Neural cell (in vitro differentiated cells): Measurements from ENCODE around the gene LLGL2. TPM values are rescaled to one million over a fixed set of nuclear protein-coding genes. Genes with fewer than 3 reads are reported as not detected.

Experiments
- H2AFZ ChIP-seq: fragments of 200-600, 300-800 bp; sonication (generic), shearing (Covaris generic); 2 replicates; pipeline ENCODE4 v1.6.0; 2014; ENCODE audit warnings: low read depth, mild to moderate bottlenecking, antibody characterized with exemption, low read length, moderate library complexity
- H3F3A ChIP-seq: fragments of 200-600 bp; shearing (Covaris generic); 2 replicates; pipeline ENCODE4 v1.6.1; 2016; ENCODE audit warnings: mild to moderate bottlenecking, moderate library complexity, mixed read lengths, antibody characterized with exemption, low read length; ENCODE audit not compliant: insufficient read depth, poor library complexity, severe bottlenecking
- H3K27ac ChIP-seq: fragments of 200-600, 300-800 bp; sonication (generic), shearing (Covaris generic); 2 replicates; pipeline ENCODE4 v1.5.1; 2014; ENCODE audit warnings: mild to moderate bottlenecking, low read length, moderate library complexity
- H3K27me3 ChIP-seq: fragments of 300-800, 200-600 bp; sonication (generic), shearing (Covaris generic); 2 replicates; pipeline ENCODE4 v1.6.0; 2014; ENCODE audit warnings: mild to moderate bottlenecking, low read depth, low read length, moderate library complexity; ENCODE audit not compliant: insufficient read depth
- H3K36me3 ChIP-seq: fragments of 300-800, 200-600 bp; sonication (generic), shearing (Covaris generic); 2 replicates; pipeline ENCODE4 v1.5.1; 2014; ENCODE audit warnings: mild to moderate bottlenecking, antibody characterized with exemption, low read length, moderate library complexity; ENCODE audit not compliant: insufficient read depth
- H3K4me2 ChIP-seq: fragments of 300-800, 200-600 bp; sonication (generic), shearing (Covaris generic); 2 replicates; pipeline ENCODE4 v1.6.0; 2014; ENCODE audit warnings: mild to moderate bottlenecking, low read length
- H3K4me3 ChIP-seq: fragments of 300-800, 200-600 bp; sonication (generic), shearing (Covaris generic); 2 replicates; pipeline ENCODE4 v1.5.1; 2014; ENCODE audit warnings: mild to moderate bottlenecking, low read length, moderate library complexity
- H3K79me2 ChIP-seq: fragments of 200-600 bp; shearing (Covaris generic); replicated peaks from 2 replicates; pipeline ENCODE4 v1.6.0; 2014; ENCODE audit warnings: mild to moderate bottlenecking, low read length, moderate library complexity; ENCODE audit not compliant: insufficient read depth
- H3K9ac ChIP-seq: fragments of 300-800, 200-600 bp; sonication (generic), shearing (Covaris generic); 2 replicates; pipeline ENCODE4 v1.6.1; 2016; ENCODE audit warnings: mild to moderate bottlenecking, low read length, mixed read lengths
- H3K9me2 ChIP-seq: fragments of 200-600 bp; shearing (Covaris generic); 2 replicates; pipeline ENCODE4 v1.6.1; 2016; ENCODE audit warnings: mild to moderate bottlenecking, low read length, mixed read lengths; ENCODE audit not compliant: insufficient read depth
- H3K9me3 ChIP-seq: fragments of 200-600, 300-800 bp; sonication (generic), shearing (Covaris generic); 2 replicates; pipeline ENCODE4 v1.6.1; 2016; ENCODE audit warnings: mild to moderate bottlenecking, mixed run types, low read length, moderate library complexity, mixed read lengths
- H4K20me1 ChIP-seq: fragments of 200-600 bp; shearing (Covaris generic); 2 replicates; pipeline ENCODE4 v1.6.1; 2016; ENCODE audit warnings: mild to moderate bottlenecking, mixed run types; ENCODE audit not compliant: insufficient read depth
- CTCF ChIP-seq: fragments of 450-650 bp; IDR thresholded peaks from 2 replicates; pipeline ENCODE4 v1.5.1; 2014; ENCODE audit warnings: antibody characterized with exemption, mild to moderate bottlenecking, moderate library complexity; ENCODE audit not compliant: poor library complexity, severe bottlenecking
- EP300 ChIP-seq: fragments of 450-650 bp; conservative IDR thresholded peaks from 2 replicates; pipeline ENCODE4 v1.6.1; 2014; ENCODE audit warnings: antibody characterized with exemption, mild to moderate bottlenecking, moderate library complexity; ENCODE audit not compliant: poor library complexity, severe bottlenecking
- EZH2 ChIP-seq: fragments of 200-600, 300-800 bp; shearing (Covaris generic), sonication (generic); IDR thresholded peaks from 2 replicates; pipeline ENCODE4 v1.6.1; 2014; ENCODE audit warnings: antibody characterized with exemption, low read length, borderline replicate concordance, mild to moderate bottlenecking; ENCODE audit not compliant: insufficient read depth, poor library complexity, severe bottlenecking
- MXI1 ChIP-seq: fragments of 450-650 bp; conservative IDR thresholded peaks from 2 replicates; pipeline ENCODE4 v1.6.1; 2014; ENCODE audit warnings: antibody characterized with exemption, mild to moderate bottlenecking; ENCODE audit not compliant: poor library complexity, severe bottlenecking
- POLR2AphosphoS5 ChIP-seq: IDR thresholded peaks from 2 replicates; pipeline ENCODE4 v1.6.1; 2012
- RAD21 ChIP-seq: fragments of 450-650 bp; conservative IDR thresholded peaks from 2 replicates; pipeline ENCODE4 v1.6.1; 2014; ENCODE audit warnings: antibody characterized with exemption, mild to moderate bottlenecking, moderate library complexity
- SMC3 ChIP-seq: fragments of 450-650 bp; conservative IDR thresholded peaks from 2 replicates; pipeline ENCODE4 v1.6.1; 2014; ENCODE audit warnings: antibody characterized with exemption, mild to moderate bottlenecking, moderate library complexity; ENCODE audit not compliant: poor library complexity
- TAF1 ChIP-seq: IDR thresholded peaks from 2 replicates; pipeline ENCODE4 v1.6.1; 2012; ENCODE audit warnings: low read depth
- polyA plus RNA-seq: library from polyadenylated mRNA; depleted of rRNA; stranded (reverse); fragments of >200 nt; gene quantifications from 2 replicates; pipeline ENCODE4 v1.2.3, GENCODE V29; 2014
- TF ChIP-seq, protein P1 (sequence below): IDR thresholded peaks from 2 replicates; pipeline ENCODE4 v1.6.1; 2012; ENCODE audit warnings: borderline replicate concordance

LLGL2 gene
- polyA plus RNA-seq, 1 donor from 2014 or later: 0.95 TPM

DNA sequence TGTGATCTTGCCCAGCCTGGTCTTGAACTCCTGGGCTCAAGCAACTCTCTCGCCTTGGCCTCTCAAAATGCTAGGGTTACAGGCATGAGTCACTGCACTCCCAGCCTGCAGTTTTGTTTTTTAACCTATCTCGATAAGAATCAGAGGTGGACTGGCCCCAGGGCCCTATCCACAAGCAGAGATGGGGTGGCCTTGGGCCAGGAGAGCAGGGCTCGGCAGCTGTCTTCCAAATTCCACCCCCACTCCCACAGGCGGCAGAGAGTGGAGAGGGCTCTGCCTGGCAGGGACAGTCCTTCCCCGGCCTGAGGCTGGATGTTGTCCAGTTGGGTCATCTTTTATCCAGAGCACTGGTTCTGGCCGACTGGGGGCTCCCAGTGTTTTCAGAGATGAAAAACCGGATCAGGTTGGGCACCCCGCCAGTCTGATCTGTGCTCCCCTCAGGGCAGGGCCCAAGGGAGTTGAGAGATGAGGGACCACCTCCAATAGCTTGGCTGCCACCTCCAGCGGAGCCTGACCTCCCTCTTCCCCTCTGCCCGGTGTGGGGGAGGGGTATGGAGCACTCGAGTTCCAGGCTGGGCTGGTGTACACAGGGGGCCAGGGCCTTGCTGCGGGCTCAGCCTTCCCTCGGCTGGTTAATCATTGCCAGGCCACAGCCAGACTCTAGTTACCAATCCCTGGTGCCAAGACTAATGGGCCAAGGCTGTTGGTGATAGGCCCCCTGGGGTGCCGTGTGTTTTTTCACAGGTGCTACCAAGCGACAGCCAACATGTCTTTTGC, 31.8 kb downstream of the LLGL2 start:
- Histone ChIP-seq H3K27ac (no peak overlapping the region), H4K20me1 (no peaks in the 10 kb centered on the region), H3K4me2 (no peak overlapping the region), H3F3A (no peaks in the 10 kb centered on the region), H3K4me3 (no peak overlapping the region), H3K9ac (no peak overlapping the region), H3K27me3 (no peaks in the 10 kb centered on the region), H3K36me3 (no peaks in the 10 kb centered on the region), H2AFZ (no peak overlapping the region), H3K9me2 (no peaks in the 10 kb centered on the region), H3K9me3 (no peaks in the 10 kb centered on the region), H3K79me2 (no peaks in the 10 kb centered on the region)
- TF ChIP-seq POLR2AphosphoS5 (no peak), RAD21 (no peak), TAF1 (no peak), MXI1 (no peak), EP300 (no peak), EZH2 (no peak), SMC3 (no peak), CTCF (no peak)
- TF ChIP-seq, protein P1, sequence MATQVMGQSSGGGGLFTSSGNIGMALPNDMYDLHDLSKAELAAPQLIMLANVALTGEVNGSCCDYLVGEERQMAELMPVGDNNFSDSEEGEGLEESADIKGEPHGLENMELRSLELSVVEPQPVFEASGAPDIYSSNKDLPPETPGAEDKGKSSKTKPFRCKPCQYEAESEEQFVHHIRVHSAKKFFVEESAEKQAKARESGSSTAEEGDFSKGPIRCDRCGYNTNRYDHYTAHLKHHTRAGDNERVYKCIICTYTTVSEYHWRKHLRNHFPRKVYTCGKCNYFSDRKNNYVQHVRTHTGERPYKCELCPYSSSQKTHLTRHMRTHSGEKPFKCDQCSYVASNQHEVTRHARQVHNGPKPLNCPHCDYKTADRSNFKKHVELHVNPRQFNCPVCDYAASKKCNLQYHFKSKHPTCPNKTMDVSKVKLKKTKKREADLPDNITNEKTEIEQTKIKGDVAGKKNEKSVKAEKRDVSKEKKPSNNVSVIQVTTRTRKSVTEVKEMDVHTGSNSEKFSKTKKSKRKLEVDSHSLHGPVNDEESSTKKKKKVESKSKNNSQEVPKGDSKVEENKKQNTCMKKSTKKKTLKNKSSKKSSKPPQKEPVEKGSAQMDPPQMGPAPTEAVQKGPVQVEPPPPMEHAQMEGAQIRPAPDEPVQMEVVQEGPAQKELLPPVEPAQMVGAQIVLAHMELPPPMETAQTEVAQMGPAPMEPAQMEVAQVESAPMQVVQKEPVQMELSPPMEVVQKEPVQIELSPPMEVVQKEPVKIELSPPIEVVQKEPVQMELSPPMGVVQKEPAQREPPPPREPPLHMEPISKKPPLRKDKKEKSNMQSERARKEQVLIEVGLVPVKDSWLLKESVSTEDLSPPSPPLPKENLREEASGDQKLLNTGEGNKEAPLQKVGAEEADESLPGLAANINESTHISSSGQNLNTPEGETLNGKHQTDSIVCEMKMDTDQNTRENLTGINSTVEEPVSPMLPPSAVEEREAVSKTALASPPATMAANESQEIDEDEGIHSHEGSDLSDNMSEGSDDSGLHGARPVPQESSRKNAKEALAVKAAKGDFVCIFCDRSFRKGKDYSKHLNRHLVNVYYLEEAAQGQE: no peak

DNA sequence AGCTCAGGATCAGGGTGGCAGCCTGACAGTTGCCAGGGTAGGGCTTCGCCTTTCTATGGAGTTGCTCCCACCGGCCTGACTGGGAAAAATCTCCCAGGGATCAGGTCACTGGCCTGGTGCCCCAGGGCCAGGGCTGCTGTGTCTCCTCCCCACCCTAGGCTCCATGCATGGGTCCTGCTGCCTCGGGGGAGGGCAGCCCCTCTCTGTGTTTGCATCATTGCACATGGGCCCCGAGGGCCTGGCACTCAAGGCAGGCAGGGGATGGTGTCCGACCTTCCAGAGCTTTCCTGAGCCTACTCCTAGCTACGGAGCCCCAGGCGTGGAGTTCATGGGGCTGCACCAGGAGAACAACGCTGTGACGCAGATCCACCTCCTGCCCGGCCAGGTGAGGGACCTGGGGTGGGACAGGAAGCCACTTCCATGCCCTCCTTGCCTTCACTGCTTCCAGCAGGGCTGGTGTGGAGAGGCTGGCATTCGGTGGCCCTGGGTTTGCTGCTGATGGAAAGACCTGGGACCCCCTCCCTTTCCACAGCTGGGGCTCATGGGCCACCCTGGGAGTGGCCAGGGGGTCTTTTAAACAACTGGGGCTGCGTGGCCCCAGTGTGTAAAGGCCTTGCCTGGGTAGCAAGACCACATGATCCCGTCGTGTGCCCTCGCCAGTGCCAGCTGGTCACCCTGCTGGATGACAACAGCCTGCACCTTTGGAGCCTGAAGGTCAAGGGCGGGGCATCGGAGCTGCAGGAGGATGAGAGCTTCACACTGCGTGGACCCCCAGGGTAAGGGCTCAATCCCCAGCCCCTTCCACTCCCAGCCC, 32.6 kb downstream of the LLGL2 start:
- H4K20me1 ChIP-seq: no peaks in the 10 kb centered on the region
- no peak overlapping the region for H3K4me3 ChIP-seq
- TF ChIP-seq MXI1 (no peak), CTCF (no peak), EP300 (no peak), SMC3 (no peak)
- TF ChIP-seq, protein P1: no peak
- no peaks in the 10 kb centered on the region for H3F3A ChIP-seq
- H3K4me2 ChIP-seq: no peak overlapping the region
- H3K9me2 ChIP-seq: no peaks in the 10 kb centered on the region
- no peak overlapping the region for H3K27ac ChIP-seq
- H3K9ac ChIP-seq: no peak overlapping the region
- H2AFZ ChIP-seq: no peak overlapping the region
- no peaks in the 10 kb centered on the region for H3K79me2 ChIP-seq
- no peaks in the 10 kb centered on the region for H3K36me3 ChIP-seq
- H3K9me3 ChIP-seq: no peaks in the 10 kb centered on the region
- H3K27me3 ChIP-seq: no peaks in the 10 kb centered on the region
